Central memory CD8-positive, alpha-beta T cell (primary cell): ENCODE data around the gene DCTN3.

Source experiments
- ATAC-seq: fragments of 150-1000 bp; cut with Tn5 transposase; replicated peaks from 2 replicates; pipeline ENCODE4 v1.10.0; 2022; ENCODE audit warnings: mild to moderate bottlenecking, moderate FRiP score, moderate number of reproducible peaks; ENCODE audit not compliant: poor library complexity, severe bottlenecking; ENCODE audit errors: extremely low read depth
- DNase-seq, 2 donors: peaks; one replicate each; pipeline ENCODE4 v3.0.0; 2021; ENCODE audit warnings: low spot score in 2 of 2
- H3K27ac Mint-ChIP-seq: one replicate; pipeline ENCODE4 v1.8.0; 2022; ENCODE audit warnings: low read depth, mild to moderate bottlenecking, moderate library complexity, mixed read lengths
- H3K27me3 Mint-ChIP-seq: one replicate; pipeline ENCODE4 v1.8.0; 2022; ENCODE audit warnings: mixed read lengths
- H3K36me3 Mint-ChIP-seq: one replicate; pipeline ENCODE4 v1.8.0; 2022; ENCODE audit warnings: mild to moderate bottlenecking, moderate library complexity, mixed read lengths; ENCODE audit not compliant: insufficient read depth
- H3K4me1 Mint-ChIP-seq: one replicate; pipeline ENCODE4 v1.8.0; 2022; ENCODE audit warnings: mixed read lengths
- H3K4me3 Mint-ChIP-seq: one replicate; pipeline ENCODE4 v1.8.0; 2022; ENCODE audit warnings: mild to moderate bottlenecking, moderate library complexity, mixed read lengths
- H3K9me3 Mint-ChIP-seq: one replicate; pipeline ENCODE4 v1.8.0; 2022; ENCODE audit warnings: mixed read lengths

Gene DCTN3

DNA sequence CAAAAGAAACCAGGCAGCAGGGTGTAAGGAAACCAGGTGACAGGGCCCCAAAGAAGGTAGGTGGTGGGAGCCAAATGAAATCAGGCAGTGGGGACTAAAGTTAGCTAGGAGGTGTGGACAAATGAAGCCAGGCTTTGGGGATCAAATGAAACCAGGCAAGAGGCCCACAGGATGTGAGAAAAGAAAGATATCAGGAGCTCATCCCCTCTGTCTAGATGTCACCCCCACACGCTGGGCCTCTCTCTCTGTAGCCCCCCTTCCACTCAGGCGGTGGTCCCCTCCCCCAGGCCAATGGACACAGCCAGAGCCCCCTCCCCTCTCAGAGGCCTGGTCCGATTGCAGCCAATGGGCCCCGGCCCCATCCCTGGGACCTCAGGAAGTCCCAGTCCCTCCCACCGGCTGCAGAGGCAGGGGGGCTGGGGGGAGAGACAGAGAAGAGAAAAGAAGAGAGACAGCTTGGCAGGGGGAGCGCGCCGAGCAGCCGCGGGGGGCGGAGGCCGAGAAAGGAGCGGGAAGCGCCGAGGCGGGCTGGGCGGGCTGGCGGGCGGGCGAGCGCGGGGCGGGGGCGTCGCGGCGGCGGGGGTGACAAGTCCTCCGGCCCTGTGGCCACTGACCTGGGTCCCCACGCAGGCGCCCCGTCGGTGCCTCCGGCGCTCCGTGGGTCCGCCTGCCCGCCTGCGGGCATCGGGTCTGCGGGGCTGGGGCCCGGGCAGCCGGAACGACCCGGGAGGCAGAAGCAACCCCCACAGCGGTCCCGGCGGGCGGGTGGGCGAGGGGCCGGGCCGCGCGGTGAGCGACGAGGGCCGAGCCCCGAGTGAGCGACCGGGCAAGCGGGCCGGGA lies 42.7 kb downstream of the DCTN3 start:
- no peak for DNase-seq
- ATAC-seq: no peak
- Mint-ChIP-seq H3K27me3 (peaks cover 85% of the 10 kb centered on the region), H3K27ac (no peak overlapping the region), H3K36me3 (peaks cover 4% of the 10 kb centered on the region), H3K4me3 (peak overlapping the region; percentile 68), H3K4me1 (peaks cover 7% of the 10 kb centered on the region), H3K9me3 (no peaks in the 10 kb centered on the region)

DNA sequence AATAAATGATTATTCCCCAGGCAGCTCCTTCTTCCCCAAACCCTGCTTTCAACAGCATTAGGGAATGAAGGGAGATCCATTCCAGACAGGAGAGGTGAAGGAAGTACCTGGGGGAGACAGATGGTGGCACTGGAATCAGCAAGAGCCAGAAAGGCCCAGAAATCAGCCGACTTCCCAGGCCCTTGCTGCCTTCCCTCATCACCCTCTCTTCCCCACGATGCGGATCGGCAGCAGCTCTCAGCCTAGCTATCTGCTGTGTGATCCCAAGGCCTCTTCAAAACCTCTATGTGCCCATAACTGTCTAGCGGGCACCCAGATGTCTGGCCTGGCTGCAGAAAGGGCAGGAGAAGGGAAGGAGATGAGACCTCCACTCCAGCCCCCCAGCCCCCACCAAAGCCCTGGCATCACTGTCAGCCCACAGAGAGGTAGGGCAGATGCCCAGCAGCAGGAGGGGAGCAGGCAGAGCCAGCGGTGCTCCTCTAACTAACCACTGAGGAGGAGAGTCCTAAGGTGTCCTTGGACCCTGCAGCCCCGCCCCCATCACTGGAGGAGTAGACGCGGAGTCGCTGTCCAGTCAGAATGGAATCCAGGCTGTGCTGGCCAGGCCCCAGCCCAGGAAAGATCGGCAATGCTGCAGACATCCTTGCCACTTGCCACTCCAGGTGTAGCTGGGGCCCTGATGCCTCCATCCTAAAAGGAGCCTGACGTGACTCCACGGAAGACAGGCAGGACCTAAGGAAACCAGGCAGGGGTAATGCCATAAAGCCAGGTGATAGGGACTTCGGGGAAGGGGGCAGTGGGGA lies 43.5 kb downstream of the DCTN3 start:
- peaks cover 7% of the 10 kb centered on the region for H3K4me1 Mint-ChIP-seq
- H3K27ac Mint-ChIP-seq: no peak overlapping the region
- ATAC-seq (no peak), DNase-seq (no peak)
- no peaks in the 10 kb centered on the region for H3K9me3 Mint-ChIP-seq
- H3K27me3 Mint-ChIP-seq: peaks cover 83% of the 10 kb centered on the region
- H3K4me3 Mint-ChIP-seq: peak overlapping the region; percentile 68
- H3K36me3 Mint-ChIP-seq: peaks cover 4% of the 10 kb centered on the region

DNA sequence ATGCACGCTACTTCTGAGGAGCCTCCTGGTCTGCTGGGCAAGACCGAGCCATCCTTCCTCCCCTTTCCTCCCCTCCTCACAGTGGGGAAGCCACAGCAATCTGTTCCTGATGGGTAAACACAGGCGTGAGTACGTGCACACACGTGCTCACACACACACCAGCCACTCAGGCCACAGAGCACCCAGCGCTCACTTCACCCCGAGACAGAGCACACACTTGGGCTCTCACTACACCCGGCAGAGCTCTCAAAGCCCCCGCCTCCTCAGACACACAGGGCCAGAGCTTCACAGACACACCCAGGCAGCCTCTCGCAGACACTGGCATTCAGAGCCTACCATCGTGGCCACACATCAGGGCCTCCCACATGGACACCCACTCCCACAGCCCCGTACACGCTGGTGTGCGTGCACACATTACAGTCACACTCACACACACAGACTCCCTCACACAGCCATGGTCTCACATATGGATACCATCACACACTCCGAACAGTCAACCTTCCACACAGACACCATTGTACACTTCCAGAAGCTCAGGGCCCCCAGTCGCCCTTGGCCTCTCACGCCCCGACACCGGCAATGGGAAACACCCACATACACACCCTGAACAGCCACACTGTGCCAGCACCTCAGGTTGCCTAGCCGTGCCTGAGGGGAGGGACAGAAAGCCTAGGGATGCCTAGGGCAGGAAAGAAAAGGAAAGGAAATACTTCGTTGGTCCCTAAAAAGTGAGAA lies 44.3 kb downstream of the DCTN3 start:
- Mint-ChIP-seq H3K36me3 (peaks cover 4% of the 10 kb centered on the region), H3K27ac (no peak overlapping the region), H3K9me3 (no peaks in the 10 kb centered on the region), H3K4me1 (peaks cover 7% of the 10 kb centered on the region), H3K27me3 (peaks cover 86% of the 10 kb centered on the region), H3K4me3 (no peak overlapping the region)
- ATAC-seq: no peak
- no peak for DNase-seq

DNA sequence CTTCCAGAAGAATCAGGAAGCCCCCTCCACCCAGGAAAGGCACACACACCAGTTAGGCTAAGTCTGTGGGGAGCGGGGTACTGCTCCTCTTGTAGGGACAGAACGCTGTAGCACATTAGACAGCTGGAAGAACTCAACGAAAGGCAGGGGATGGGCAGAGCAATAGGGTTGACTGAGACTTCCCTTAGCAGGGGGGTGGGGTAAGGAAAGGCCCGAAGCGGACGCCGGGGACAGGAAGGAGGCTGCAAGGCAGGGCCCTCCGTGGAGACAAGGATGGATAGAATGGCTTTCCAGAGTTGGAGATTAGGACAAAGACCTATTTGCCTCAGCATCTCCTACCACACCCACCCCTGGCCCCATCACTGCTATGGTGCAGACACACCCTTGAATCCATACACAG lies 45.1 kb downstream of the DCTN3 start:
- Mint-ChIP-seq H3K27me3 (peaks cover 86% of the 10 kb centered on the region), H3K36me3 (peaks cover 4% of the 10 kb centered on the region), H3K4me1 (peaks cover 7% of the 10 kb centered on the region), H3K27ac (no peak overlapping the region), H3K9me3 (no peaks in the 10 kb centered on the region), H3K4me3 (no peak overlapping the region)
- ATAC-seq: no peak
- no peak for DNase-seq

DNA sequence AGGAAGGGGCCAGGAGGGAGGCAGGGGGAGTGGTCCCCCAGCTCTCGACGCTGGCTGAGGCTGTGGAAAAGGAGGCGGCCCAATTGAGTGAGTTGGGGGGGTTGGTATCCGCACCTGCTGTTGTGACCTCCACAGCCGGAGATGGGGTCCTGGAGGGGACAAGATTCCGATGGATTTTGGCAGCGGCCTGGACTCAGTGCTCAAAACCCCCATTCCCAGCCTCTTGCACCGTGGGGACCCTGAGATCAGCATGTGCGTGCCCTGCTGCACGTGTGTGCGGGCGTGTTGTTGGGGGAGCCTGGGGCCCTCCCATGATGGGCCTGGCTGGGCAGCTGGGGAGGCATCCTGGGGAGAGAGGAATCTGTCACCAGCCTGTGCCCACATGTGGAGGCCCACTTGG lies 45.7 kb downstream of the DCTN3 start:
- peaks cover 86% of the 10 kb centered on the region for H3K27me3 Mint-ChIP-seq
- H3K9me3 Mint-ChIP-seq: no peaks in the 10 kb centered on the region
- peaks cover 7% of the 10 kb centered on the region for H3K4me1 Mint-ChIP-seq
- no peak overlapping the region for H3K4me3 Mint-ChIP-seq
- H3K36me3 Mint-ChIP-seq: peaks cover 4% of the 10 kb centered on the region
- no peak for ATAC-seq
- no peak overlapping the region for H3K27ac Mint-ChIP-seq
- DNase-seq: no peak

DNA sequence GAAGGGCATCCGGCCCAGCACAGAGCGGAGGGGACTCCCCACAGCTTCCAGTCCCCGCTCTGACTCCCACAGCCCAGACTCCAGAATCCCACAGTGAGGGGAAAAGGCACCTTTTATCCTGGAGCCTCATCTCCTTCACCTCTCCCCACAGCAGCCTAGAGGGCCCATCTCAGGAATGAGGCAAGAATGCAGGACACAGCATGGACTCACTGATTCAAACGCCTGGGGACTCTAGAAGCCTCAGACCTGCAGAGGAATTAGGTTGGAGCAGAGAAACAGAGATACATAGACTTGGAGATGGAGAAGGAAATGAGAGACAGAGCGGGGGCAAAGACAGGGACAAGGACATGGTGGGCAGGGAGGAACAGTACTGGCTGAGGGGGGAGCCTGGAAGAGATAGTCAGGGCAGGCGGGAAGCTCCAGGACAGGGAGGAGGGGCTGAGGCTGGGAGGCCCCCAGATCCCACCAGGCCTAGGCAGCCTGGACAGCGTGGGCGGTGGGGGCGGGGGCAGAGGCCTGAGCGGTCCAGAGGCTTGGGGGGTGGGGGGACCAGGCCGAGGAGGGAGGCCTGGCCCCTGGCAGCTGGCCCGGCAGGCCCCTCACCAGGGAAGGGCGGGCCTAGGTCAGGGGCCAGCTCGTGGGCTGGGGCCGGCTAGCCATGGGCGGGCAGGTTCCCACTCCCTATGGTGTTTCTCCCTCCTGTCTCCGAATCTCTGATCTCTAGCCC lies 46.5 kb downstream of the DCTN3 start:
- H3K4me3 Mint-ChIP-seq: no peak overlapping the region
- H3K9me3 Mint-ChIP-seq: no peaks in the 10 kb centered on the region
- H3K27ac Mint-ChIP-seq: no peak overlapping the region
- H3K4me1 Mint-ChIP-seq: peaks cover 7% of the 10 kb centered on the region
- H3K36me3 Mint-ChIP-seq: peaks cover 4% of the 10 kb centered on the region
- peaks cover 81% of the 10 kb centered on the region for H3K27me3 Mint-ChIP-seq
- ATAC-seq (no peak), DNase-seq (no peak)

DNA sequence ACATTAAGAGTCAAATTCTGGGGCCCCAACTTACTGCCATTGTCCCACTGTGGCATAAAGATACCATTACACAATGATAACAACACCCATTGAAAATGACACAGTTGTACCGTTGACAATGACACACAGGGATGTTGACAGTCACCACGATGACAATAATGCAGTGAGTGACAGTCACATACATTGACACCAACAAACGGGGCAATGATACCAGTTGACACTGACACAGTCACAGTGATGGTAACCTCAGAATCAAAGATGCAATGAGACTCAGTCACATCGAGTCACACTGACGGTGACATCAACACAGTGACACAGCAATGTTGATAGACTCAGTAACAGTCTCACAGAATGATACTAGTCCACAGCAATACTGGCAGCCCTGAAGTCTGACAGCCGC lies 47.7 kb downstream of the DCTN3 start:
- peaks cover 3% of the 10 kb centered on the region for H3K36me3 Mint-ChIP-seq
- no peak overlapping the region for H3K4me3 Mint-ChIP-seq
- no peaks in the 10 kb centered on the region for H3K9me3 Mint-ChIP-seq
- no peak overlapping the region for H3K27ac Mint-ChIP-seq
- peaks cover 86% of the 10 kb centered on the region for H3K27me3 Mint-ChIP-seq
- H3K4me1 Mint-ChIP-seq: peaks cover 6% of the 10 kb centered on the region
- no peak for DNase-seq
- ATAC-seq: no peak

DNA sequence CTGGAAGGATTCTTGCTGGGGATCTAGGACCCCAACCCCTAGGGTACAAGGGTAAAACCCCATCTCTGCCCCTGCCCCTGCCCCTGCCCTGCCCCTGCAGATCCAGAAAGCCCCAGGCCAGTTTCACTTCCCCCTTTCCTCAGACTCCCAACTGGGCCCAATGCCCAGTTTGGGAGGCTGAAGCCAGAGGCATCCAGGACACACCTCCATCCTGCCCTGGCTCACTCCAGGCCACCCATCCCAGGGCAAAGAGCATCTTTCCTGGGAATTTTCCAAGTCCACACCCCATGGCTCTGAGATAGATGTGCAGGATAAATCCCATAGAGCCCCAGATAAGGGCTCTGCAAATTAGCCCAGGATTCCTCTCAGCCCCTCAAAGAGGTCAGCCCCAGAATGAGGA lies 48.2 kb downstream of the DCTN3 start:
- H3K36me3 Mint-ChIP-seq: no peaks in the 10 kb centered on the region
- ATAC-seq (no peak), DNase-seq (no peak)
- no peak overlapping the region for H3K27ac Mint-ChIP-seq
- no peak overlapping the region for H3K4me3 Mint-ChIP-seq
- no peaks in the 10 kb centered on the region for H3K9me3 Mint-ChIP-seq
- H3K27me3 Mint-ChIP-seq: peaks cover 86% of the 10 kb centered on the region
- peaks cover under 1% of the 10 kb centered on the region for H3K4me1 Mint-ChIP-seq

DNA sequence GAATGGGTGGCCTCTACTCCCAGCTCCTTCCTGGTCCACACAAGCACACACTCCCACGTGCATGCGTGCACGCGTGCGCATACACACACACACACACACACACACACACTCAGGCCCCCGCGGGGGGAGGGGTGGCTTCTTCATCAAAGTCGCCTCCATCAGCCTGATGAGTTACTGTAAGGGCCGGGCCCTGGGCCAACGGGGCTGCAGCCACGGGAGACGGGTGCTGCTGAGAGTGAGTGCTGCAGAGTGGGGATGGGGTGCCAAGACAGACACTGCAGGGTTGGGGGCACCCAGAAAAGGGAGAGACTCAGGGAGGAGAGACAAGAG lies 48.8 kb downstream of the DCTN3 start:
- no peaks in the 10 kb centered on the region for H3K9me3 Mint-ChIP-seq
- H3K27me3 Mint-ChIP-seq: peaks cover 86% of the 10 kb centered on the region
- no peaks in the 10 kb centered on the region for H3K36me3 Mint-ChIP-seq
- no peak overlapping the region for H3K4me3 Mint-ChIP-seq
- DNase-seq (no peak), ATAC-seq (no peak)
- H3K27ac Mint-ChIP-seq: no peak overlapping the region
- H3K4me1 Mint-ChIP-seq: no peaks in the 10 kb centered on the region

DNA sequence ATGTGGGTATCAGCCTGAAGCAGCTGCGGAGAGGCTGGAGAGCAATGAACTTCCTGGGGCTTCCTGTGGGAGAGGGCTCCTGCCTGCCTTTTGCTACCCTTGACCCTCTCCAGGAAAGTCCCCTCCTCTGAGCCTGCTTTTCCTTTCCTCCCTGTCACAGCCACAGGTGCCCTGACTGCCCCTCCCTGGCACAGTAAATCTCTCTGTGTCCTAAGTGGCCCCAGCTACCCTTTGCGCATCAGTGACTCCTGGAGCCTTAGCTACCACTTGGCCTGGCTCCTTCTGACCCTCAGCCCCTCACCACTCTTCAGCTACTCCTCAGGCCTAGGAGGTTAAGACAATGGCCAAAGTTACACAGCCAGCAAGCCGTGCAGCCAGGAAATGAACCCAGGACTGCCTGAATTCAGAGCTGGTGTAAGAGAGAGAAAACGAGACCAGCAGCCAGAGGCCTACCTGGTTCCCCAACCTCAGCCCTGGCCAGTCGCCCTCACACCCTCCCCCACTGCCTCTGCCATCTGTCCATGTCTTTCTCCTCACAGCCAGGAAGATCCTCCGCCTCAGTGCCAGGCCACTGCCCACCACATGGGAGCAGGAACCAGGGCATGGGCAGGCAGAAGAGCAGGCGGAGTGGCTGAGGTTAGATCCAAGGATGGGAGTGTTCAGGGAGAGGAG lies 49.4 kb downstream of the DCTN3 start:
- H3K36me3 Mint-ChIP-seq: no peaks in the 10 kb centered on the region
- H3K4me1 Mint-ChIP-seq: no peaks in the 10 kb centered on the region
- H3K27ac Mint-ChIP-seq: no peak overlapping the region
- H3K4me3 Mint-ChIP-seq: no peak overlapping the region
- peaks cover 84% of the 10 kb centered on the region for H3K27me3 Mint-ChIP-seq
- H3K9me3 Mint-ChIP-seq: no peaks in the 10 kb centered on the region
- no peak for ATAC-seq
- DNase-seq: no peak

DNA sequence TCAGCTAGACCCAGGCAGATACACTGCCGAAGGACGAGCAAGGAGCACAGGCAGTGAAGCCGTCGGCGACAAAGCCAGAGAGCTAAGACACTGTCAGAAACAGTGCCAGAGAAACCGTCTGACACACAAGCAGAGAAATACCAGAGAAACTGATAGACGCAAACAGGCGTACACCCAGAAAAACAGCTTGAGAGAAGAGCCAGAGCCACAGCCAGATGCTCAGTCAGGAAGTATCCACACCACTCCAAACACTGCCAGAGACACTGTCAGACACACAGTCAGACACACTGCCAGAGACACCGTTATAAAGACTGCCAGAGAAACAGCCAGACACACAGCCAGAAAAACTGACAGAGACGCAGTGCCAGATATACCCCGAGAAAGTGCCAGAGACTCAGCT lies 49.9 kb downstream of the DCTN3 start:
- Mint-ChIP-seq H3K27me3 (peaks cover 84% of the 10 kb centered on the region), H3K36me3 (no peaks in the 10 kb centered on the region), H3K9me3 (no peaks in the 10 kb centered on the region), H3K4me1 (no peaks in the 10 kb centered on the region), H3K4me3 (no peak overlapping the region), H3K27ac (no peak overlapping the region)
- no peak for ATAC-seq
- no peak for DNase-seq

DNA sequence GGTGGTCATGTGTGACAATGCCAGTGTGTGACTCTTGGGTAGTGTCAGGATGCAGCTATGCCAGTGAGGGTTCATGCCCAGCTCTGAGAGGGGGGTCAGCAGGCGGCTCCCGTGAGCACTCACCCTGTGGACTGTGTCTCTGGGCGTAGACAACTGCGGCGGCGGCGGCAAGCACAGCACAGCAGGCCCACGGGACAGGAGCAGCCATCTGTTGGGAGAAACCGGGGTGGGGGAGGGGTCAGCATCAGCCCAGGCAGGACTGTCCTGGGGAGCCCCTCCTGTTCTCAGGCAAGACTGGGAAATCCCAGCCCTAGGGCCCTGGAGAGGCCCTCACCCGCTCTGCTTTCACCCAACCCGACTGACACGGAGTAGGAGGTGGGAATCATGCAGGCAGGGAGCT lies 51.5 kb downstream of the DCTN3 start:
- Mint-ChIP-seq H3K4me3 (no peak overlapping the region), H3K9me3 (no peaks in the 10 kb centered on the region), H3K36me3 (no peaks in the 10 kb centered on the region), H3K27me3 (peaks cover 84% of the 10 kb centered on the region), H3K27ac (no peak overlapping the region), H3K4me1 (no peaks in the 10 kb centered on the region)
- ATAC-seq (no peak), DNase-seq (no peak)
